Measurements from ENCODE around the gene METTL4. TPM values are rescaled to one million over a fixed set of nuclear protein-coding genes. Genes with fewer than 3 reads are reported as not detected.

The METTL4 gene
- total RNA-seq (2021; fragmentation: NEBNext Ultra II Directional; extraction: Animal tissue kit (Norgen Biotek cat#: 25700)) (10.6 and 11.5 TPM in 2 replicates), polyA plus RNA-seq (2011; rRNA removed) (4.8 and 8.5 TPM in 2 replicates), polyA minus RNA-seq (2011; rRNA and poly(A)+ RNA removed) (7.6 and 8.0 TPM in 2 replicates)
- 9.0 TPM for polyA plus RNA-seq (2011; cell fraction: cytosol; rRNA removed)
- polyA plus RNA-seq (2011; cell fraction: nucleus; rRNA removed), result 3.6 TPM
- polyA plus RNA-seq (2012, experiment 1 of 2), result 5.6 to 14.8 TPM (median 8.3 TPM) in 4 replicates
- 1.3 TPM for polyA plus RNA-seq (2012, experiment 2 of 2)
- 5.3 TPM for polyA plus RNA-seq (2013, experiment 1 of 2)
- polyA plus RNA-seq (2013, experiment 2 of 2), result 4.8 TPM
- 7.1 TPM for polyA minus RNA-seq (2011; cell fraction: cytosol; rRNA and poly(A)+ RNA removed)
- 11.6 TPM for polyA minus RNA-seq (2011; cell fraction: nucleus; rRNA and poly(A)+ RNA removed)
- long read RNA-seq, experiment 1, partial matches to known transcripts, result 7 of 10 reads
- long read RNA-seq, experiment 1, other reads (novel, unspliced or antisense), result 2 of 10 reads
- long read RNA-seq, experiment 2, partial matches to known transcripts, result 0 of 6 reads
- long read RNA-seq, experiment 2, other reads (novel, unspliced or antisense), result 4 of 6 reads

GRCh38 chr18:2571200-2572170 lies at the start of gene METTL4, which contains the start of gene NDC80:
Gene METTL4, minus strand, starts transcription at chr18:2571505. Its CDS starts 4,289 bp downstream, at chr18:2567216.
Gene NDC80, plus strand, starts transcription at chr18:2571557. Its CDS starts 1,429 bp downstream, at chr18:2572986.
- Histone ChIP-seq H3K4me1 (replicated peaks in 1 of 4; ENCODE audit: control insufficient read depth in 3 of 4, insufficient read depth in 4 of 4, low read length in 3 of 4) (peaks cover 0 to 8% (median 4%) of the 10 kb centered on the region in 4 experiments; a peak in 2 of 7 replicates), H3K18ac (ENCODE audit: extremely low read depth, low read length) (peak within 1 kb of the TSS; percentile 90), H3K9me3 (ENCODE audit: insufficient read depth in 2 of 2, low read depth in 1 of 2, low read length in 1 of 2) (no peaks in the 10 kb centered on the region), H3K23me2 (ENCODE audit: low read depth, low read length) (peaks cover 8% of the 10 kb centered on the region), H3K4me3 (ENCODE audit: extremely low read depth in 1 of 4, insufficient read depth in 2 of 4, low read depth in 3 of 4, low read length in 4 of 4) (peak within 1 kb of the TSS; percentile 77 to 97 (median 86)), H4K91ac (replicated peaks; ENCODE audit: insufficient read length, low read length) (peak within 1 kb of the TSS; percentile 97), H3K4ac (replicated peaks; ENCODE audit: insufficient read length, low read depth, low read length) (no peak within 1 kb of the TSS), H4K20me1 (replicated peaks in 1 of 2; ENCODE audit: control insufficient read depth in 1 of 2, insufficient read depth in 2 of 2, low read length in 2 of 2) (no peaks in the 10 kb centered on the region), H4K5ac (ENCODE audit: insufficient read length, low read depth, low read length) (peak within 1 kb of the TSS; percentile 82), H3K14ac (ENCODE audit: insufficient read length) (no peak within 1 kb of the TSS), H3K4me2 (ENCODE audit: insufficient read depth in 1 of 2, low read depth in 2 of 2, low read length in 2 of 2) (peak within 1 kb of the TSS; percentile 80 to 88), H3K36me3 (ENCODE audit: control insufficient read depth in 2 of 4, insufficient read depth in 4 of 4, low read length in 3 of 4) (peaks cover 2 to 28% (median 11%) of the 10 kb centered on the region in 4 experiments; a peak in 6 of 8 replicates), H2BK120ac (replicated peaks; ENCODE audit: low read depth, low read length) (peak within 1 kb of the TSS; percentile 90), H2AFZ (ENCODE audit: low read length) (peak within 1 kb of the TSS; percentile 100), H2BK5ac (ENCODE audit: low read depth, low read length) (peak within 1 kb of the TSS; percentile 99), H2BK15ac (ENCODE audit: low read length) (no peak within 1 kb of the TSS), H3K79me1 (ENCODE audit: low read depth, low read length) (peaks cover 8% of the 10 kb centered on the region), H3K27ac (ENCODE audit: low read depth, low read length) (peak within 1 kb of the TSS; percentile 99), H4K8ac (ENCODE audit: extremely low read depth, insufficient read depth, low read length) (peak within 1 kb of the TSS; percentile 99; the same call in 1 of the 2 replicates), H2BK20ac (ENCODE audit: low read length) (no peak within 1 kb of the TSS), H2BK12ac (ENCODE audit: low read depth, low read length) (peak within 1 kb of the TSS; percentile 97; the same call in 1 of the 2 replicates), H3K56ac (replicated peaks; ENCODE audit: insufficient read length, low read depth, low read length) (peak within 1 kb of the TSS; percentile 80), H3K79me2 (ENCODE audit: control insufficient read depth in 1 of 2, insufficient read depth in 2 of 2, low read length in 2 of 2) (peaks cover 12 to 61% of the 10 kb centered on the region in 2 experiments), H3K23ac (ENCODE audit: insufficient read length) (no peak within 1 kb of the TSS), H3K9ac (replicated peaks in 1 of 4; ENCODE audit: extremely low read depth in 1 of 4, low read depth in 3 of 4, low read length in 3 of 4) (peak within 1 kb of the TSS; percentile 92 to 97 (median 94)), H3K27me3 (replicated peaks in 1 of 4; ENCODE audit: control insufficient read depth in 3 of 4, extremely low read depth in 1 of 4, insufficient read depth in 3 of 4, low read length in 3 of 4) (no peaks in the 10 kb centered on the region), H2AK5ac (ENCODE audit: low read depth, low read length) (no peak within 1 kb of the TSS)
- 2% methylated on average over 55 of the region's 55 CpGs; no CpG with 5 or more reads in 1 of the 2 experiments for WGBS, 2 experiments (ENCODE audit: extremely low coverage in 1 of 2, insufficient coverage in 1 of 2, insufficient read length in 1 of 2, insufficient replicate concordance in 2 of 2, low coverage in 1 of 2, low lambda C conversion rate in 2 of 2, missing lambda C conversion rate in 1 of 2)
- FAIRE-seq (no peak), DNase-seq (ENCODE audit: low read depth in 1 of 2, low spot score in 2 of 2) (peak; percentile 82 to 90)
- CTCF ChIA-PET (ENCODE audit: partially characterized antibody), result interaction anchor here (0.6 kb wide), 1 partner anchor 15 kb away, joined by 3 read pairs; no protein-coding TSS in a partner anchor
- POLR2A ChIA-PET (ENCODE audit: partially characterized antibody), result interaction anchor here (0.9 to 2.0 kb wide), 8 partner anchors 9 to 152 kb away, joined by 3 to 9 read pairs (median 4); partner anchors contain the start of gene SMCHD1
- TF ChIP-seq EGR1 (IDR thresholded peaks at IDR 0.05; ENCODE audit: borderline replicate concordance, low read depth, low read length), result no peak
- TF ChIP-seq USF2 (IDR thresholded peaks at IDR 0.05; ENCODE audit: low read length), result peak; percentile 31; the same call in 1 of the 2 replicates
- TF ChIP-seq POLR2AphosphoS5 (IDR thresholded peaks at IDR 0.05; ENCODE audit: low read depth, low read length), result peak; percentile 85
- no peak for TF ChIP-seq BCL11A (IDR thresholded peaks at IDR 0.05; ENCODE audit: low read depth in 2 of 2, low read length in 2 of 2)
- no peak for TF ChIP-seq HDAC6 (IDR thresholded peaks at IDR 0.05; ENCODE audit: low read depth, low read length)
- no peak for TF ChIP-seq NRF1 (IDR thresholded peaks at IDR 0.05; ENCODE audit: low read depth, low read length)
- TF ChIP-seq GABPA (IDR thresholded peaks at IDR 0.05; ENCODE audit: borderline replicate concordance, insufficient read depth, low read length), result no peak

All from H1 (cell line).